Mesendoderm (in vitro differentiated cells): ENCODE data around the gene SHISA9.

Experiments
- DNase-seq: peaks from one replicate; pipeline ENCODE4 v3.0.0; 2013
- H2AK5ac ChIP-seq: 2 replicates; pipeline ENCODE4 v1.6.1; 2013; ENCODE audit warnings: low read length, inconsistent platforms
- H2BK120ac ChIP-seq: 2 replicates; pipeline ENCODE4 v1.6.1; 2013; ENCODE audit warnings: low read depth, mild to moderate bottlenecking, low read length, moderate library complexity, mixed read lengths
- H2BK15ac ChIP-seq: replicated peaks from 2 replicates; pipeline ENCODE4 v1.6.1; 2013; ENCODE audit warnings: low read depth, mild to moderate bottlenecking, moderate library complexity
- H2BK5ac ChIP-seq: 2 replicates; pipeline ENCODE4 v1.6.1; 2013; ENCODE audit warnings: low read length, inconsistent platforms
- H3K18ac ChIP-seq: 2 replicates; pipeline ENCODE4 v1.6.1; 2013; ENCODE audit warnings: mild to moderate bottlenecking, low read length, mixed read lengths
- H3K23ac ChIP-seq: one replicate; pipeline ENCODE4 v1.6.1; 2013; ENCODE audit warnings: low read length
- H3K27ac ChIP-seq: 2 replicates; pipeline ENCODE4 v1.5.1; 2013; ENCODE audit warnings: low read depth, mild to moderate bottlenecking, inconsistent platforms, low read length, moderate library complexity
- H3K27me3 ChIP-seq: 2 replicates; pipeline ENCODE4 v1.6.1; 2013; ENCODE audit warnings: low read length, control low read depth, mild to moderate bottlenecking, inconsistent platforms; ENCODE audit not compliant: insufficient read depth, poor library complexity
- H3K36me3 ChIP-seq: 2 replicates; pipeline ENCODE4 v1.6.1; 2013; ENCODE audit warnings: low read length, inconsistent platforms; ENCODE audit not compliant: control insufficient read depth, insufficient read depth
- H3K4ac ChIP-seq: one replicate; pipeline ENCODE4 v1.6.1; 2013; ENCODE audit warnings: low read depth, mild to moderate bottlenecking, low read length, moderate library complexity
- H3K4me1 ChIP-seq: 2 replicates; pipeline ENCODE4 v1.6.1; 2013; ENCODE audit warnings: low read depth, low read length, inconsistent platforms; ENCODE audit not compliant: control insufficient read depth
- H3K4me2 ChIP-seq: 2 replicates; pipeline ENCODE4 v1.6.1; 2013; ENCODE audit warnings: low read length
- H3K4me3 ChIP-seq: 2 replicates; pipeline ENCODE4 v1.5.1; 2013; ENCODE audit warnings: mild to moderate bottlenecking, low read length
- H3K56ac ChIP-seq: one replicate; pipeline ENCODE4 v1.6.1; 2013; ENCODE audit warnings: low read length
- H3K79me1 ChIP-seq: 2 replicates; pipeline ENCODE4 v1.6.1; 2013; ENCODE audit warnings: low read length, inconsistent platforms
- H3K79me2 ChIP-seq: 2 replicates; pipeline ENCODE4 v1.6.1; 2013; ENCODE audit warnings: mild to moderate bottlenecking, low read length; ENCODE audit not compliant: control insufficient read depth, insufficient read depth
- H3K9ac ChIP-seq: 2 replicates; pipeline ENCODE4 v1.6.1; 2013; ENCODE audit warnings: low read length, inconsistent platforms
- H4K5ac ChIP-seq: one replicate; pipeline ENCODE4 v1.6.1; 2013; ENCODE audit warnings: low read length
- H4K8ac ChIP-seq: one replicate; pipeline ENCODE4 v1.6.1; 2013; ENCODE audit warnings: low read depth, mild to moderate bottlenecking, control low read depth, low read length, moderate library complexity
- WGBS: extraction: QIAGEN DNeasy Blood & Tissue Kit; methylation state at CpG from one replicate; pipeline ENCODE4 v1.1.7; 2013; ENCODE audit warnings: low lambda C conversion rate, missing lambda C conversion rate; ENCODE audit not compliant: insufficient coverage; ENCODE audit errors: extremely low coverage; 5-methylcytosine and 5-hydroxymethylcytosine counted together

The SHISA9 gene

DNA sequence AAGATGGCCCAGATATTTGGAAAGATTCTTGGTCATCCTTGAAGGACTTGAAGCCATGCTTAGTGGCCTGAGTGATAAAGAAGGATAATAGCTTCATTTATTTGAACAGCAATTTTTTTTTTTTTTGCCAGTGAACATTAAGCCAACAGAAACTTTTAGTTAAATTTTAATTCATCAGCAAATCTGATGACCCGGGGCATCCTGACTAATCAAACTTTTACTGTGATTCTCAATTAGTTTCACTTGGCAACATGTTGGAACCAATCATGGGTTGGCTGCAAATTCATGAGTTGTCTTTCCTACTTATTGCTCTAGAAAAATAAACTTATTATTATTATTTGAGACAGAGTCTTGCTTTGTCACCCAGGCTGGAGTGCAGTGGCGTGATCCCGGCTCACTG, 74.4 kb downstream of the SHISA9 start:
- H3K4me1 ChIP-seq = no peaks in the 10 kb centered on the region
- no CpG with 5 or more reads among the region's 3 CpGs for WGBS
- no peak overlapping the region for H3K4me2 ChIP-seq
- no peak overlapping the region for H3K18ac ChIP-seq
- no peak overlapping the region for H2BK120ac ChIP-seq
- DNase-seq = no peak
- H2BK5ac ChIP-seq = no peak overlapping the region
- H4K5ac ChIP-seq = no peak overlapping the region
- peaks cover 8% of the 10 kb centered on the region for H3K79me1 ChIP-seq
- no peaks in the 10 kb centered on the region for H3K27me3 ChIP-seq
- H3K9ac ChIP-seq = no peak overlapping the region
- H3K23ac ChIP-seq = no peak overlapping the region
- H3K36me3 ChIP-seq = no peaks in the 10 kb centered on the region
- no peak overlapping the region for H3K56ac ChIP-seq
- no peak overlapping the region for H3K27ac ChIP-seq
- H2AK5ac ChIP-seq = no peak overlapping the region
- H4K8ac ChIP-seq = no peak overlapping the region
- no peak overlapping the region for H3K4me3 ChIP-seq
- H3K4ac ChIP-seq = no peak overlapping the region
- no peaks in the 10 kb centered on the region for H3K79me2 ChIP-seq
- H2BK15ac ChIP-seq = no peak overlapping the region

DNA sequence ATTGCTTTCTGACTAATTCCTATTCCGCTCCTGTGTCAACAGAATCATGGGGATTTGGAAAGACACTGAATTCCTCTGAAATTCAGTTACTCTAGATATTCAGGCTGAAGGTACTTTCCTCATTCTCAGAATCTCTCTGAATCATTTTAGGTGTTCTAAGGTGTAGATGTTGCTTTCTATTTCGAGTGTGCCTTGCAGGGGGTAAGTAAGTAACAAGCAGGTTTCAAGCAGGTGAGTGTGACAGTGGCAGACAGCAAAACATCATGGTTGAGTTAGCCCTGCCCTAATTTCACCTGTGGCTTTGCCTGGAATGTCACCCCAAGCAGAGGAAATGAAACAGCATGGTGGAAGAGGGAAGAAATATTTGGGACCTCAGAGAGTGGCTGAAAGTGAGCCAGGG, 75.1 kb downstream of the SHISA9 start:
- Histone ChIP-seq H3K4ac (no peak overlapping the region), H2BK5ac (no peak overlapping the region), H2AK5ac (no peak overlapping the region), H3K9ac (no peak overlapping the region), H3K4me3 (no peak overlapping the region), H4K5ac (no peak overlapping the region), H3K79me2 (no peaks in the 10 kb centered on the region), H3K36me3 (no peaks in the 10 kb centered on the region), H3K27me3 (no peaks in the 10 kb centered on the region), H4K8ac (no peak overlapping the region), H3K27ac (no peak overlapping the region), H3K79me1 (peaks cover 11% of the 10 kb centered on the region), H3K23ac (no peak overlapping the region), H3K4me2 (no peak overlapping the region), H3K4me1 (no peaks in the 10 kb centered on the region), H3K18ac (no peak overlapping the region), H3K56ac (no peak overlapping the region), H2BK120ac (no peak overlapping the region), H2BK15ac (no peak overlapping the region)
- no CpG with 5 or more reads among the region's 2 CpGs for WGBS
- DNase-seq = no peak

DNA sequence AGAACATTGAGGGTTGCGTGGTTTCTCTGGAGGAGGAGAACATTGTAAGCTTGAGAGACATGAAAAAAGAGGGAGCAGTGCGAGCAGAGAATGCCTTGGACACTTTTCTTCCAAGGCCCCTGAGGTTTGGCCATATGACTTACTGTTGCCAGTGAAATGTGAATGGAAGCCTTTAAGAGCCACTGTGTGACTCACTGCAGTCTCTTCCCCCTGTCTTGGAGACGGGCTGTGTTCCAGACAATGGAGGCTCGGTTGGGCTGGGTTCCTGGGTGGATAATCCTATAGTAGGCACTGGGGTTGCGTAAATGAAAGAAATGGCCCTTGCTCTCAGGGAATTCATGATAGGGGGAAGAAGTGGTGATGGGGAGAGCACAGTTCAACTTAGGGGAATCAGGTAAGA, 75.5 kb downstream of the SHISA9 start:
- H3K4me1 ChIP-seq = no peaks in the 10 kb centered on the region
- no peak overlapping the region for H4K5ac ChIP-seq
- no peak for DNase-seq
- H3K56ac ChIP-seq = no peak overlapping the region
- H2AK5ac ChIP-seq = no peak overlapping the region
- peaks cover 11% of the 10 kb centered on the region for H3K79me1 ChIP-seq
- no peak overlapping the region for H3K18ac ChIP-seq
- H2BK5ac ChIP-seq = no peak overlapping the region
- H3K4ac ChIP-seq = no peak overlapping the region
- no peak overlapping the region for H4K8ac ChIP-seq
- H3K23ac ChIP-seq = no peak overlapping the region
- H3K4me2 ChIP-seq = no peak overlapping the region
- no peak overlapping the region for H3K4me3 ChIP-seq
- H3K27ac ChIP-seq = no peak overlapping the region
- no peak overlapping the region for H2BK15ac ChIP-seq
- WGBS = no CpG with 5 or more reads among the region's 5 CpGs
- H3K79me2 ChIP-seq = no peaks in the 10 kb centered on the region
- no peak overlapping the region for H3K9ac ChIP-seq
- no peak overlapping the region for H2BK120ac ChIP-seq
- H3K36me3 ChIP-seq = no peaks in the 10 kb centered on the region
- H3K27me3 ChIP-seq = no peaks in the 10 kb centered on the region

DNA sequence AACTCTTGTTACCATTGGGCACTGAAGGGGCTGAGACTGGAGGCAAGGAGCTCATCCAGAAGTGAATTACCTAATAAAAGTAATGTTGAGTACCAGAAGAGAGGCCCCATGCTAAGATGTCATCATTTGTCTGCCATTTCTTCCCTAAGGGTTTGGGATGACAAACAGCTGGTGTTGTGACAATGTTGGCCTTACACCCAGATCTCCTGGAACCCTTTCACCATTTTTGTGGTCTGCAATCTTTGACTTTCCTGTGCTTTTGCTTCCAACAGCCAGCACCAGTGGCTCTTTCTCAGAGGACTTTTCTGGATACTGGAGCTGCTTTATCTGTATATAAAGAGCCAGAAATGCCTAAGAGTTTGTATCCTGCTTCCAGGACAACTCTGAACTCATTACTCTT, 84.1 kb downstream of the SHISA9 start:
- no peak for DNase-seq
- no peak overlapping the region for H3K4me2 ChIP-seq
- no peaks in the 10 kb centered on the region for H3K36me3 ChIP-seq
- H3K56ac ChIP-seq = no peak overlapping the region
- H2AK5ac ChIP-seq = no peak overlapping the region
- H3K23ac ChIP-seq = no peak overlapping the region
- H3K4me1 ChIP-seq = no peaks in the 10 kb centered on the region
- H3K79me2 ChIP-seq = peaks cover 2% of the 10 kb centered on the region
- no peak overlapping the region for H3K4ac ChIP-seq
- H3K9ac ChIP-seq = no peak overlapping the region
- H3K27me3 ChIP-seq = no peaks in the 10 kb centered on the region
- no peak overlapping the region for H2BK120ac ChIP-seq
- no peak overlapping the region for H4K8ac ChIP-seq
- no peak overlapping the region for H4K5ac ChIP-seq
- no peak overlapping the region for H3K27ac ChIP-seq
- peaks cover 14% of the 10 kb centered on the region for H3K79me1 ChIP-seq
- no peak overlapping the region for H2BK5ac ChIP-seq
- no peak overlapping the region for H3K18ac ChIP-seq
- H2BK15ac ChIP-seq = no peak overlapping the region
- H3K4me3 ChIP-seq = no peak overlapping the region

DNA sequence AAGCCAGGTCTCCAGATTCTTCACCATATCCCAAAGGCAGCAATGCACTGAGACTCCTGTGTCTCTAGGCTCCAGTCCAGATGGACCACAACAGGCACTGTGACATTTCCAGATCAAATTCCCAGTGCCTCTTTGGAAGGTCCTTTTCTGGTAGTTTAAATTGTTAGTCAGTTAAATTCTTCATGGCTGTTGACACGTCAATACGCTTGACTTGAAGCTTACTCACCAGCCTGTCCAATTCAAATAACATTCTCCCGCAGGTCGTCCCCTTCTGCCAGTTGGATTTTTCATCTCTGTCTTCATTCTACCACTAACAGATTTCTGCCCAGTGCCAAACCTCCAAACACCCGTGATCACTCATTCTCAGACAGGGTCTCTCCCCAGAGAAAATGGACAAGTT, 86.7 kb downstream of the SHISA9 start:
- no peak overlapping the region for H3K18ac ChIP-seq
- H3K4me2 ChIP-seq = no peak overlapping the region
- H2AK5ac ChIP-seq = no peak overlapping the region
- H3K4ac ChIP-seq = no peak overlapping the region
- H4K8ac ChIP-seq = peak overlapping the region; percentile 57
- H2BK15ac ChIP-seq = no peak overlapping the region
- DNase-seq = no peak
- no peak overlapping the region for H3K56ac ChIP-seq
- no peaks in the 10 kb centered on the region for H3K4me1 ChIP-seq
- no peaks in the 10 kb centered on the region for H3K27me3 ChIP-seq
- peaks cover 7% of the 10 kb centered on the region for H3K79me1 ChIP-seq
- no peak overlapping the region for H3K23ac ChIP-seq
- H2BK120ac ChIP-seq = no peak overlapping the region
- no peak overlapping the region for H3K27ac ChIP-seq
- no peaks in the 10 kb centered on the region for H3K36me3 ChIP-seq
- no peak overlapping the region for H3K9ac ChIP-seq
- no peak overlapping the region for H4K5ac ChIP-seq
- no peak overlapping the region for H3K4me3 ChIP-seq
- no CpG with 5 or more reads among the region's 5 CpGs for WGBS
- H3K79me2 ChIP-seq = no peaks in the 10 kb centered on the region
- no peak overlapping the region for H2BK5ac ChIP-seq

DNA sequence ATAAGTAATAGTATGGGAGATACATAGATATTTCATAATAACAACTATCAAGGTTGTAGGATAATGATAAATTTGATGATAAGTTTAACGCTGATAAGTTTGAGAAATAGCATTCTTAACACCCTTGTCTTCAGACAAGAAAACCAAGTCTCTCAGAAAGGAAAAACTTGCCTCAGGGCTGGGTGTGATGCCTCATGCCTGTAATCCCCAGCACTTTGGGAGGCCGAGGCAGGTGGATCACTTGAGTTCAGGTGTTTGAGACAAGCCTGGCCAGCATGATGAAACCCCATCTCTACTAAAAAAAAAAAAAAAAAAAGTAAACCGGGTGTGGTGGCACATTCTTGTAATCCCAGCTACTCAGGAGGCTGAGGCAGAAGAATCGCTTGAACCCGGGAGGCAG, 90.7 kb downstream of the SHISA9 start:
- Histone ChIP-seq H2BK120ac (no peak overlapping the region), H3K36me3 (no peaks in the 10 kb centered on the region), H3K9ac (no peak overlapping the region), H2AK5ac (no peak overlapping the region), H3K4me2 (no peak overlapping the region), H4K5ac (no peak overlapping the region), H3K79me1 (peaks cover 14% of the 10 kb centered on the region), H3K18ac (no peak overlapping the region), H3K4me3 (no peak overlapping the region), H3K27ac (no peak overlapping the region), H3K27me3 (no peaks in the 10 kb centered on the region), H4K8ac (no peak overlapping the region), H3K4me1 (no peaks in the 10 kb centered on the region), H3K23ac (no peak overlapping the region), H2BK5ac (no peak overlapping the region), H3K56ac (no peak overlapping the region), H2BK15ac (no peak overlapping the region), H3K4ac (no peak overlapping the region), H3K79me2 (no peaks in the 10 kb centered on the region)
- no CpG with 5 or more reads among the region's 5 CpGs for WGBS
- DNase-seq = no peak
